Osteoblast (primary cell): ENCODE measurements around the gene CXCL17. TPM values are rescaled to one million over a fixed set of nuclear protein-coding genes. Genes with fewer than 3 reads are reported as not detected.
"Not testable (repeated sequence)": the region's sequence is repeated elsewhere in the genome, so short reads cannot be mapped to it uniquely, and the experiment has no call there.

Experiments used
- DNase-seq: peaks from one replicate; pipeline ENCODE4 v3.0.0; 2011; ENCODE audit warnings: low spot score, mixed read lengths; ENCODE audit not compliant: insufficient read length; ENCODE audit errors: missing footprints
- H2AFZ ChIP-seq: 2 replicates; pipeline ENCODE4 v1.6.0; 2011; ENCODE audit warnings: mild to moderate bottlenecking, low read length
- H3K27ac ChIP-seq: 2 replicates; pipeline ENCODE4 v1.5.1; 2011; ENCODE audit warnings: mild to moderate bottlenecking, low read depth, low read length, moderate library complexity
- H3K27me3 ChIP-seq: 2 replicates; pipeline ENCODE4 v1.6.0; 2012; ENCODE audit warnings: mild to moderate bottlenecking, control low read depth, inconsistent platforms, low read length, moderate library complexity; ENCODE audit not compliant: insufficient read depth
- H3K36me3 ChIP-seq: 2 replicates; pipeline ENCODE4 v1.5.1; 2011; ENCODE audit warnings: mild to moderate bottlenecking, low read length, control low read depth, moderate library complexity; ENCODE audit not compliant: insufficient read depth
- H3K4me1 ChIP-seq: 2 replicates; pipeline ENCODE4 v1.5.1; 2011; ENCODE audit warnings: mild to moderate bottlenecking, low read length, control low read depth, moderate library complexity; ENCODE audit not compliant: insufficient read depth
- H3K4me2 ChIP-seq: 2 replicates; pipeline ENCODE4 v1.6.0; 2011; ENCODE audit warnings: mild to moderate bottlenecking, low read length; ENCODE audit not compliant: insufficient read depth
- H3K4me3 ChIP-seq: fragments of 200-600 bp; sonication (generic); 3 replicates; pipeline ENCODE4 v1.5.1; 2012; ENCODE audit warnings: mild to moderate bottlenecking, low read length, inconsistent platforms; ENCODE audit not compliant: insufficient read depth
- H3K79me2 ChIP-seq: 2 replicates; pipeline ENCODE4 v1.6.0; 2012; ENCODE audit warnings: mild to moderate bottlenecking, low read length, control low read depth, inconsistent platforms; ENCODE audit not compliant: insufficient read depth
- H3K9me3 ChIP-seq: 2 replicates; pipeline ENCODE4 v1.5.1; 2011; ENCODE audit warnings: low read depth, low read length, control low read depth
- H4K20me1 ChIP-seq: 2 replicates; pipeline ENCODE4 v1.6.0; 2012; ENCODE audit warnings: mild to moderate bottlenecking, low read length, control low read depth; ENCODE audit not compliant: insufficient read depth
- CTCF ChIP-seq: IDR thresholded peaks from 2 replicates; pipeline ENCODE4 v1.5.1; 2011; ENCODE audit warnings: mild to moderate bottlenecking, low read depth, low read length, moderate library complexity; ENCODE audit errors: extremely low read depth
- total RNA-seq: library from RNA; depleted of rRNA; stranded (reverse); fragments of >200 nt; gene quantifications from 2 replicates; pipeline ENCODE4 v1.2.3, GENCODE V29; 2012

The CXCL17 gene
- total RNA-seq, 1 donor, result not detected

DNA sequence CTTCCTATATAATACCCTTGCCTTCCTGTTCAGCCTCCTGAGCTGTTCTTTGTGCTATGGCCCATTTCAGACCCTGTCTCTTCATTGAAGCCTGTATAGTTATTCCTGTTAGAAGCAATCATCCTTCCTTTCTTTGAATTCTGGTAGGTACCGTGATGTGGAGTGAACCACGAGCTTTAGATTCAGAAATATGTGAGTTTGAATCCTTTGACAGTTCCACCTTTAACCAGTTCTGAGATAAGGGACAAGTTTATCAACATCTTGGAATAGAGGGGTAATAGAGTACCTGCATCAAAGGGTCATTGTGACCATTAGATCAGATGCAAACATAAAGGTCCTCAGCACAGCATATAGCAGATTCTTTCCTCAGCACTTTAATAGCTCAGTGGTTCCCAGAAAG, 12.3 kb upstream of the CXCL17 start:
- TF ChIP-seq CTCF, result no peak
- DNase-seq, result no peak
- Histone ChIP-seq H3K27ac (no peak overlapping the region), H3K27me3 (peaks cover 34% of the 10 kb centered on the region), H3K79me2 (no peaks in the 10 kb centered on the region), H3K4me2 (no peak overlapping the region), H2AFZ (no peak overlapping the region), H3K4me3 (no peak overlapping the region), H3K36me3 (no peaks in the 10 kb centered on the region), H4K20me1 (peaks cover 19% of the 10 kb centered on the region), H3K4me1 (peaks cover 4% of the 10 kb centered on the region), H3K9me3 (no peaks in the 10 kb centered on the region)

- Histone ChIP-seq H3K79me2 (no peaks in the 10 kb centered on the region), H3K36me3 (no peaks in the 10 kb centered on the region), H2AFZ (no peak overlapping the region), H3K4me3 (no peak overlapping the region), H3K27me3 (peaks cover 32% of the 10 kb centered on the region), H3K27ac (no peak overlapping the region), H4K20me1 (peaks cover 21% of the 10 kb centered on the region), H3K4me1 (peaks cover 5% of the 10 kb centered on the region), H3K4me2 (no peak overlapping the region), H3K9me3 (no peaks in the 10 kb centered on the region)
- DNase-seq, result no peak
- no peak for TF ChIP-seq CTCF
Measured at GRCh38 chr19:42452590-42452989, 9.8 kb upstream of the CXCL17 start.

DNA sequence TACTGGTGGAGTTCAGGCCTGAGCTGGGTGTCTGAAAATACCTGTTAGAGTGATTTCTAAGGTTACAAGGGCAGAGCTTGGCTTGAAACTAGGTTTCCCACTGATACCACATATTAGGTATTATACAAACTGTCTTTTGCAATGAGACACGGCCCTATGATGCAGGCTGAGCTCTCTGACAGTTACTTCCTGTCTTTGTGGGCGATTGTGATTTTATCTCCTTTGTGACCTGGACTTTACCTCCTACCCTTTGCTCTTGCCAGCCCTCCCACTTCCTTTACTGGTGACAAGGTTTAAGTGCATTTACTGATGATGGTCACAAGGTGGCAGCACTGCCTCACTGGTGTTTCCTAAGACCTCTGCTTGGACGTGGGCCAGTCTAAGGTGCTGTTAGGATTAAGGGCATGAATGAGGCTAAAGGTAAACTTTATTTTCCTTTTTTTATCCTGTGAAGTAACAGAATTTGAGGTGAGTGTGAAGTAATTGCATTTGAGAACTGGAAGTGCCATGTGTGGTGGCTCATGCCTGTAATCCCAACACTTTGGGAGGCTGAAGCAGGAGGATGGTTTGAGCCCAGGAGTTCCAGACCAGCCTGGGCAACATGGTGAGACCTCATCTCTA, 7.7 kb upstream of the CXCL17 start:
- H3K4me1 ChIP-seq, result peaks cover 5% of the 10 kb centered on the region
- H2AFZ ChIP-seq, result no peak overlapping the region
- no peak overlapping the region for H3K27ac ChIP-seq
- no peak overlapping the region for H3K4me3 ChIP-seq
- H3K36me3 ChIP-seq, result no peaks in the 10 kb centered on the region
- peaks cover 17% of the 10 kb centered on the region for H4K20me1 ChIP-seq
- DNase-seq, result peak; percentile 68
- TF ChIP-seq CTCF, result peak; percentile 88
- H3K9me3 ChIP-seq, result no peaks in the 10 kb centered on the region
- peaks cover 27% of the 10 kb centered on the region for H3K27me3 ChIP-seq
- H3K4me2 ChIP-seq, result peak overlapping the region; percentile 13
- H3K79me2 ChIP-seq, result no peaks in the 10 kb centered on the region

GRCh38 chr19:42448306-42448705, 5.6 kb upstream of the CXCL17 start:
- H3K4me3 ChIP-seq, H3K36me3 ChIP-seq: not testable (repeated sequence)

More at GRCh38 chr19:42448306-42448705, 5.6 kb upstream of the CXCL17 start:
- not testable (repeated sequence) for H2AFZ ChIP-seq, H3K79me2 ChIP-seq, H3K4me2 ChIP-seq, DNase-seq, H3K4me1 ChIP-seq, H3K27ac ChIP-seq, H3K9me3 ChIP-seq
- Histone ChIP-seq H3K27me3 (peaks cover 23% of the 10 kb centered on the region), H4K20me1 (peaks cover 17% of the 10 kb centered on the region)
